ENCODE measurements around the gene LSR. TPM values are rescaled to one million over a fixed set of nuclear protein-coding genes. Genes with fewer than 3 reads are reported as not detected.

The LSR gene
- total RNA-seq, 1 experiment from 2014 or later = 211 TPM

DNA sequence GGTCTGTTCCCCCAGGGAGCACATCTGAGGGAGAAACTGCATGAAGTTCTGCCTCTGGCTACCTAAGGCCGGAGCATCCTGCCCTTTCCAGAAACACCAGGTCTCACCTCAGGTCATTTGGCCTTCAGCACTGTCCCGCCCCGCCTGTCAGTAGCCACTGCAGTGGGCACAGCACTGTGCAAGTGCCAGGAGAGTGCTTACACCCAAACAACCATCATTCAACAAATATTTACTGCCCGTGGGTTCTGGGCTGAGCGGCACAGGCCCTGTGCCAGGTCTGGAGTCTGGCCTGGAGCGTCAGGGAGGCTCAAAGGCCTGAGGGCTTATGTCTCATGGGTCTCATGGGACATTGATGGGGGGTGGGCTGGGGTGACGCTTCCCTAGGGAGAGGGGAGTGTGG is 22.7 kb downstream of the LSR start:
- Histone ChIP-seq H3K4me3 (replicated peaks in 1 of 2; ENCODE audit: low read depth in 1 of 2, low read length in 2 of 2) (no peak overlapping the region), H3K27me3 (ENCODE audit: insufficient read depth, low read length) (no peaks in the 10 kb centered on the region), H3K4me1 (ENCODE audit: control insufficient read depth in 1 of 2, insufficient read depth in 2 of 2, low read length in 2 of 2) (peaks cover 7 to 15% of the 10 kb centered on the region in 2 experiments; a peak in 3 of 4 replicates), H3K79me2 (ENCODE audit: insufficient read depth, low read length) (peaks cover 18% of the 10 kb centered on the region; the same call in 1 of the 2 replicates), H3K27ac (ENCODE audit: low read depth, low read length) (no peak overlapping the region), H2AFZ (ENCODE audit: low read depth, low read length, poor library complexity, severe bottlenecking) (no peak overlapping the region), H3K9me2 (ENCODE audit: insufficient read depth) (no peaks in the 10 kb centered on the region), H3K4me2 (ENCODE audit: low read length) (no peak overlapping the region), H3K36me3 (ENCODE audit: control insufficient read depth in 1 of 2, insufficient read depth in 2 of 2, low read length in 2 of 2) (peaks cover 14 to 19% of the 10 kb centered on the region in 2 experiments; a peak in 3 of 4 replicates), H3K9me3 (ENCODE audit: control insufficient read depth in 1 of 2, insufficient read depth in 1 of 2, low read depth in 1 of 2, low read length in 2 of 2) (no peaks in the 10 kb centered on the region), H3K9ac (ENCODE audit: low read length) (no peak overlapping the region), H4K20me1 (ENCODE audit: insufficient read depth) (no peaks in the 10 kb centered on the region)
- DNase-seq (ENCODE audit: low read depth, low spot score) (no peak), ATAC-seq (no peak)
- BruUV-seq (replicated peaks) = no TSS peak
- RAD21 ChIA-PET (ENCODE audit: low non-redundant PET in 1 of 2, low total read pairs in 2 of 2, uncharacterized antibody in 2 of 2, unreplicated experiment in 2 of 2) = no interaction called here
- intact Hi-C loops (cut with micrococcal nuclease) = no loop called here
- CTCF ChIA-PET = no interaction called here
- POLR2A ChIA-PET = no interaction called here
- TF ChIP-seq FOSL1 (IDR thresholded peaks at IDR 0.05; ENCODE audit: low read depth) (no peak), SRF (IDR thresholded peaks at IDR 0.05; ENCODE audit: low read depth) (no peak), EZH2 (IDR thresholded peaks at IDR 0.05) (no peak), SIN3A (IDR thresholded peaks at IDR 0.05; ENCODE audit: low read depth) (no peak), CBX3 (IDR thresholded peaks at IDR 0.05; ENCODE audit: low read depth) (no peak), CEBPB (IDR thresholded peaks at IDR 0.05; ENCODE audit: low read depth) (no peak), RAD21 (IDR thresholded peaks at IDR 0.05; ENCODE audit: low read depth) (no peak), POLR2AphosphoS5 (IDR thresholded peaks at IDR 0.05; ENCODE audit: low read depth, low read length) (no peak), ZNF274 (IDR thresholded peaks at IDR 0.05; ENCODE audit: low read depth, low read length) (no peak), EGR1 (IDR thresholded peaks at IDR 0.05; ENCODE audit: low read depth) (no peak), ZFX (IDR thresholded peaks at IDR 0.05) (no peak)

DNA sequence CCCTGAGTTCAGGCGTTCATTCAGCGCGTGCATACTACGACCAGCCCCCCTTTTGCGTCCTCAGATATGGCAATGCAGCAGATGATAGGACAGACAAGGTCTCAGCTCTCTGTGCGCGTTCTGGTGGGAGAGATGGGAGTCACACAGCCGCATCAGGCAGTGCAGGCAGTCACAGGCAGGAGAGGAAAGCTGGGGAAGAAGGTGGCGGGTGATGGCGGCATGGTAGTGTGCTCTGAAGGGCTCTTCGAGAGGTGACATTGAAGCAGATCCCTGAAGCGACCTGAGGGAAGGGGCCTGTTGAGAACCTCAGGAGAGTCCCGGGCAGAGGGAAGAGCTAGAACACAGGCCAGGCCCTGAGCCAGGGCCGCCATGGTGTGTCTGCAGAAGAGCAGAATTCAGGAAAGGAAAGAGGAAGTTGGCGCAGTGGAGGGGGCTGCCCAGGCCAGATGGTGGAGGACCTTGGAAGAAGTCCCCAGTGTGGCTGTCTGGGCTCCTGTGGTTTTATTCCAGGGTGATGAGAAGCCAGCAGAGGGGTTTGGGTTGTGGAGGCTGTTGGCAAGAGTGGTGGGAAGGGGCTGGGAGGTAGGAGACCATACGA is 23.4 kb downstream of the LSR start:
- peaks cover 3 to 9% of the 10 kb centered on the region in 2 experiments; a peak in 3 of 4 replicates for H3K4me1 ChIP-seq (ENCODE audit: control insufficient read depth in 1 of 2, insufficient read depth in 2 of 2, low read length in 2 of 2)
- no peak overlapping the region for H3K9ac ChIP-seq (ENCODE audit: low read length)
- ChIA-PET CTCF (no interaction called here), RAD21 (ENCODE audit: low non-redundant PET in 1 of 2, low total read pairs in 2 of 2, uncharacterized antibody in 2 of 2, unreplicated experiment in 2 of 2) (no interaction called here), POLR2A (no interaction called here)
- peaks cover 14% of the 10 kb centered on the region in 2 experiments; a peak in 3 of 4 replicates for H3K36me3 ChIP-seq (ENCODE audit: control insufficient read depth in 1 of 2, insufficient read depth in 2 of 2, low read length in 2 of 2)
- H2AFZ ChIP-seq (ENCODE audit: low read depth, low read length, poor library complexity, severe bottlenecking) = no peak overlapping the region
- H3K9me3 ChIP-seq (ENCODE audit: control insufficient read depth in 1 of 2, insufficient read depth in 1 of 2, low read depth in 1 of 2, low read length in 2 of 2) = no peaks in the 10 kb centered on the region
- ATAC-seq (no peak), DNase-seq (ENCODE audit: low read depth, low spot score) (no peak)
- H3K27me3 ChIP-seq (ENCODE audit: insufficient read depth, low read length) = no peaks in the 10 kb centered on the region
- H4K20me1 ChIP-seq (ENCODE audit: insufficient read depth) = no peaks in the 10 kb centered on the region
- H3K4me3 ChIP-seq (replicated peaks in 1 of 2; ENCODE audit: low read depth in 1 of 2, low read length in 2 of 2) = no peak overlapping the region
- H3K4me2 ChIP-seq (ENCODE audit: low read length) = no peak overlapping the region
- H3K79me2 ChIP-seq (ENCODE audit: insufficient read depth, low read length) = peaks cover 11% of the 10 kb centered on the region; the same call in 1 of the 2 replicates
- intact Hi-C loops (cut with micrococcal nuclease) = no loop called here
- H3K27ac ChIP-seq (ENCODE audit: low read depth, low read length) = no peak overlapping the region
- no TSS peak for BruUV-seq (replicated peaks)
- H3K9me2 ChIP-seq (ENCODE audit: insufficient read depth) = no peaks in the 10 kb centered on the region
- TF ChIP-seq, protein P1, sequence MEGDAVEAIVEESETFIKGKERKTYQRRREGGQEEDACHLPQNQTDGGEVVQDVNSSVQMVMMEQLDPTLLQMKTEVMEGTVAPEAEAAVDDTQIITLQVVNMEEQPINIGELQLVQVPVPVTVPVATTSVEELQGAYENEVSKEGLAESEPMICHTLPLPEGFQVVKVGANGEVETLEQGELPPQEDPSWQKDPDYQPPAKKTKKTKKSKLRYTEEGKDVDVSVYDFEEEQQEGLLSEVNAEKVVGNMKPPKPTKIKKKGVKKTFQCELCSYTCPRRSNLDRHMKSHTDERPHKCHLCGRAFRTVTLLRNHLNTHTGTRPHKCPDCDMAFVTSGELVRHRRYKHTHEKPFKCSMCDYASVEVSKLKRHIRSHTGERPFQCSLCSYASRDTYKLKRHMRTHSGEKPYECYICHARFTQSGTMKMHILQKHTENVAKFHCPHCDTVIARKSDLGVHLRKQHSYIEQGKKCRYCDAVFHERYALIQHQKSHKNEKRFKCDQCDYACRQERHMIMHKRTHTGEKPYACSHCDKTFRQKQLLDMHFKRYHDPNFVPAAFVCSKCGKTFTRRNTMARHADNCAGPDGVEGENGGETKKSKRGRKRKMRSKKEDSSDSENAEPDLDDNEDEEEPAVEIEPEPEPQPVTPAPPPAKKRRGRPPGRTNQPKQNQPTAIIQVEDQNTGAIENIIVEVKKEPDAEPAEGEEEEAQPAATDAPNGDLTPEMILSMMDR (IDR thresholded peaks at IDR 0.05 in 2 of 3, conservative IDR thresholded peaks at IDR 0.05 in 1 of 3; ENCODE audit: borderline replicate concordance in 1 of 3, insufficient read depth in 1 of 3, low read depth in 2 of 3, low read length in 2 of 3) = no peak
- TF ChIP-seq, protein P2, sequence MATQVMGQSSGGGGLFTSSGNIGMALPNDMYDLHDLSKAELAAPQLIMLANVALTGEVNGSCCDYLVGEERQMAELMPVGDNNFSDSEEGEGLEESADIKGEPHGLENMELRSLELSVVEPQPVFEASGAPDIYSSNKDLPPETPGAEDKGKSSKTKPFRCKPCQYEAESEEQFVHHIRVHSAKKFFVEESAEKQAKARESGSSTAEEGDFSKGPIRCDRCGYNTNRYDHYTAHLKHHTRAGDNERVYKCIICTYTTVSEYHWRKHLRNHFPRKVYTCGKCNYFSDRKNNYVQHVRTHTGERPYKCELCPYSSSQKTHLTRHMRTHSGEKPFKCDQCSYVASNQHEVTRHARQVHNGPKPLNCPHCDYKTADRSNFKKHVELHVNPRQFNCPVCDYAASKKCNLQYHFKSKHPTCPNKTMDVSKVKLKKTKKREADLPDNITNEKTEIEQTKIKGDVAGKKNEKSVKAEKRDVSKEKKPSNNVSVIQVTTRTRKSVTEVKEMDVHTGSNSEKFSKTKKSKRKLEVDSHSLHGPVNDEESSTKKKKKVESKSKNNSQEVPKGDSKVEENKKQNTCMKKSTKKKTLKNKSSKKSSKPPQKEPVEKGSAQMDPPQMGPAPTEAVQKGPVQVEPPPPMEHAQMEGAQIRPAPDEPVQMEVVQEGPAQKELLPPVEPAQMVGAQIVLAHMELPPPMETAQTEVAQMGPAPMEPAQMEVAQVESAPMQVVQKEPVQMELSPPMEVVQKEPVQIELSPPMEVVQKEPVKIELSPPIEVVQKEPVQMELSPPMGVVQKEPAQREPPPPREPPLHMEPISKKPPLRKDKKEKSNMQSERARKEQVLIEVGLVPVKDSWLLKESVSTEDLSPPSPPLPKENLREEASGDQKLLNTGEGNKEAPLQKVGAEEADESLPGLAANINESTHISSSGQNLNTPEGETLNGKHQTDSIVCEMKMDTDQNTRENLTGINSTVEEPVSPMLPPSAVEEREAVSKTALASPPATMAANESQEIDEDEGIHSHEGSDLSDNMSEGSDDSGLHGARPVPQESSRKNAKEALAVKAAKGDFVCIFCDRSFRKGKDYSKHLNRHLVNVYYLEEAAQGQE (IDR thresholded peaks at IDR 0.05; ENCODE audit: low read depth) = no peak
- TF ChIP-seq, protein P3, sequence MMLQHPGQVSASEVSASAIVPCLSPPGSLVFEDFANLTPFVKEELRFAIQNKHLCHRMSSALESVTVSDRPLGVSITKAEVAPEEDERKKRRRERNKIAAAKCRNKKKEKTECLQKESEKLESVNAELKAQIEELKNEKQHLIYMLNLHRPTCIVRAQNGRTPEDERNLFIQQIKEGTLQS (IDR thresholded peaks at IDR 0.05) = no peak
- TF ChIP-seq TCF7L2 (IDR thresholded peaks at IDR 0.05; ENCODE audit: borderline replicate concordance, extremely low read depth, insufficient read depth, insufficient read length) (no peak), YY1 (IDR thresholded peaks at IDR 0.05; ENCODE audit: extremely low read depth, insufficient replicate concordance, low read depth, low read length) (no peak), ZNF274 (IDR thresholded peaks at IDR 0.05; ENCODE audit: low read depth, low read length) (no peak), POLR2AphosphoS5 (IDR thresholded peaks at IDR 0.05; ENCODE audit: low read depth, low read length) (no peak)
